ENCODE measurements around the gene NPHP4.

The NPHP4 gene

GRCh38 chr1:5887349-5887970, 104.8 kb downstream of the NPHP4 start:
- DNase-seq: no peak

GRCh38 chr1:5886541-5887348, 105.5 kb downstream of the NPHP4 start:
- DNase-seq: no peak

DNA sequence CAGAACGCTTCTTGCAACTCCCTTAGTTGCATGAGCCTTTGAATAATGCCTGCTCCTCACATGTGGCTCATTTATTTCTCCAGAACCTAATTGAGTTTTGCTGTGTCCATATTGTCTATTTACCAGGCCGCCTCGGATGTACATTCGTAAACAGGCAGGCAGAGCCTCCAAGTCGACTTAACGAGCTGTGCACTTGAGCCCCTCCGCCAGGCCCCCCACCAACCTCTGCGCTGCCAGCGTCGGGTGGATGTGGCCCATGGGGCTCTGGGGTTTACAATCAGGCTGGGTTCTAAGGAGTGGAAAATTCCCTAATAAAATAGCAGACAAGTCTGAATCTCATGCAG, 106.1 kb downstream of the NPHP4 start:
- DNase-seq: no peak

DNA sequence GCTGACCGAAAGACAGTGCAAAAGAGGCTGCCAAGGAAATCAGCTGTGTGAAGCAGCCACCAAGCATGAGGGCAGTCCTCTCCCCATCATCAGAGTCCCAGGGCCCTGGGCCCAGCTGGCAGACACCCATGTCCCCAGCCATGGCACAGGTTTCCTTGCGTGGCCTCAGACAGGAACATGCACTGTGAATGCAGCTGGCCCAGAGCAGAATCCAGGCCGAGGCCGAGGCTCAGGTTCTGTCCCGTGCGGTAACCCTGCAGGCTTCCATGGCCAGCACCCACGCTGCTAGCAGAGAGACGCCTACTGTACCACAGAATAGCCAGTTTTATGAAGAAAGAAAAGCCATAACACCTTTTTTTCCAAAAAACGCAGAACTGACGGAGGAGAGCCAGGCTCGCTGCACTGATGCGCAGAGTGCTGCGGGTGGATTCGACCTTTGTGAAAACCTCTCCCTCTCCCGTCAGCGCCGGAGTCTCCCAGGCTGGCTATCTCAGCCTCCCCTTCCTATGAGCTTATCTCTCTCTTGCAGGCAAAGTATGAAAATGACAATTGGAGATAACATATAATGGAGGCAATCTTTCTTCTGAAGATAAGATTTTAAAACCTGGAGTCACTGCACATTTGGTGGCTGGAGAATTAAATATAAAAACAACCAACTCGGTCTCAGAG, 106.6 kb downstream of the NPHP4 start:
- no peak for DNase-seq

DNA sequence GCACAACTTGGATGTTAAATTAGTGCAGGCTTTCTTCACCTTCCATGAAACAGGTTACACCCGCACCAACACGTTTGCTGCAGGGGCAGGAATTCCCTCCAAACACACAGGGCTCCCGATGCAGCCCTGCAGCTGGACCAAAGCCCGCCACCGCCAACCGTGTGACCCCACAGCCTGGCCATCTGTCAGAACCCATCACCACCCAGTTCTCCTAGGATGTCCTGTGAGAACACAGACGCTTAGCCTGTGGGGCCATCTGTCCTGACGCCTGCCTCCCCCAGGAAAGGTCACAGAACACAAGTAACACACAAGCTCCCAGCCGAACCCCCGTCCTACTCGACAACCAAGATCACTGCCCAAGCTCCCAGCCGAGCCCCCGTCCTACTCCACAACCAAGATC, 108.1 kb downstream of the NPHP4 start:
- no peak for DNase-seq

DNA sequence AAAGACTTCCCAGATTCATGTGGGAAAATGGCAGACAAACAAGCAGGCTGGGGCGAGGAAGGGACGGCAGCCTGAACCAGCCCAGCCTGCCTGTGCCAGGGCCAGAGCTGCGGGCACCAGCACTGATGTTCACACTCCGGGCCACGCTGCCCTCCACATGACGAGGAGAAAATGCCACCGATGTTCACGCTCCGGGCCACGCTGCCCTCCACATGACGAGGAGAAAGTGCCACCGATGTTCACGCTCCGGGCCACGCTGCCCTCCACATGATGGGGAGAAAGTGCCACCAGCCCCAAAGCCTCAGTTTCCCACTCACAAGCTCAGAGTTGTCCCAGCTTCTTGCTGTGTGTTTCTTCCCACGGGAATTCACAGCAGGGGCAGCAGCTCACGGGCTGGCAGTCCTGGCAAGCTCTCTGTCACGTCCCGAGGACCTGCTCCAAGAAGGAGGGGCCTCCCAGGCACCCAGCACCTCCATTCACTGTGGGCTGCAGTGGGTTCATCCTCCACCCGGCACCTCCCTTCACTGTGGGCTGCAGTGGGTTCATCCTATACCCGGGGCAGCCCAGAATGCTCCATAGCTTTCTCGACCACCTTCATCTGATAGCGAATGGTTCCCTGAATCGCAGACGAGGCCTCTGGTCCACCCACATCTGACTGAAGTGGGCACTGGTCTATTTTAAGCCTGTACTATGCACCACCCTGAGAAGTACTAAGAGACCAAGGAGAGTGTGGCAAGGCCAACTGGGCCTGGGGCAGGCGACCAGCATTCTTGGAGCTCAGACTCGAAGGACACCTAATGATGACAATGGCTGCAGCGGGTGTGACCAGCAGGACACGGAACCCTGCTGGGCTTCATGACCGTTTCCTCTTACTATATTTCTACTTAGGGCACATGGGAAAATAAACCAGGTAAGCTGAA, 108.8 kb downstream of the NPHP4 start:
- no peak for DNase-seq

DNA sequence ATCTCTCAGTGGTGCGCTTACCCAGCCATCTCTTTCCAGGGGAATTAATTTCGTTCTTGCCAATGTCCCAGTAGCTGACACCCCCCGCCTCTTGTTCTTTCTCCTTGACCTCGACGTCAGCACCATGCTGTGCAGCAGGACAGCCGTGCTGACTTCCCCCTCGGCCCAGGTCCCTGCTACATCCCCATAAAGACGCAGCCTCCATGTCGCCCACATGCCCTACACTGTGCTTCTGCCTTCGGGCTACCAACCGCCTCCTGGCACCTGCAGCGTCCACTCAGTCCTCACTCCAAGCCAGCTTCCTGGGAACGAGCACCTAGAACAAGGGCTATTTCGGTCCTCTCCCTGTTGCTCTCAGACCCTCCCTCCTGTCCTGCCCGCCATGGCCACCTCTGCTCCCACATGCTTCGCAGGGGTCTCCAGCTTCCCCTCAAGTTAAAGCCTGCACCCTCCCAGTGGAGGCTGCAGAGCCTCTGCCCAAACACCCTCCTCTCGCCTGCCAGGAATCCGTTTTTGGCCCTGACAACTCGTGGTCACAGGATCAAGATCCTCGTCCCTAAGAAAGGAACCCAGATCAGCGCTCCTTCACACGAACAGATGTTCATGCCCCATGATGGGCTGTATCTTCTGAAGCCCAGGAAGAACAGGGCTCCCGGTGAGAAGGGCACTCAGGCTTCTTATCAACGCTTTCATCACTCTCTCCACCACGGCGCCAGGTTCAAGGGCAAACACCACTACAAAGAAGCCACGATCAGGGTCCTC, 109.7 kb downstream of the NPHP4 start:
- DNase-seq: no peak

DNA sequence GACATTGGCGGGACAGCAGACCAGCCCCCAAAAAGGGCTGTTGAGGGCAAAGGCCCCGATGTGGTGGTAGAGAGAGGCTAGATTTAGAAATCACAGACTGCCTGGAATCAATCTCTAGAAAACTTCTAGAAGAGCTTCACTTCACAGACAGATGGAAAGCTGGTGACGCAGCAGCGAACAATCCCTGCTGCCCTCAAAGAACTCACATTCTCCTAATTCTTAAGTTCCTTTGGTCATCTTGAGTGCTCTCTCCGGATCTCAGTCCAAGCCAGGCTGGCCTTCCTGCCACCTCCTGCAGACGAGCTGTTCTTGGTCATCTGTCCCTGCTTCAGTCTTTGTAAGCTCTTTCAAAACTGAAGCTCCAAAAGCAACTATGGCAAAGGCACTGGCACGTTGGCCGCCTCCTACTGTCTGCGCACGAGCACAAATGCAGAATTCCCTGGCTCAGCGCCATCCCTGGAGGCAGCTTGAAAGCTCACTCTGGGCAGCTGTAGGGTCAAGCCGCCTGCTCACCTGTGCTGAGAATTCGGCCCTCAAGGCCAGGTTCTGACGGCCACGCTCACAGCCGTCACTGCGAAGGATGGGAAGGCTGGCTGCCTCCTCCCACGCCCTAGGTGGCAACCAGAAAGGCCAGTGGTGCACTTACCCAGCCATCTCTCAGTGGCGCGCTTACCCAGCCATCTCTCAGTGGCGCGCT, 110.6 kb downstream of the NPHP4 start:
- DNase-seq: no peak

GRCh38 chr1:5880630-5881405, 111.4 kb downstream of the NPHP4 start:
- no peak for DNase-seq

DNA sequence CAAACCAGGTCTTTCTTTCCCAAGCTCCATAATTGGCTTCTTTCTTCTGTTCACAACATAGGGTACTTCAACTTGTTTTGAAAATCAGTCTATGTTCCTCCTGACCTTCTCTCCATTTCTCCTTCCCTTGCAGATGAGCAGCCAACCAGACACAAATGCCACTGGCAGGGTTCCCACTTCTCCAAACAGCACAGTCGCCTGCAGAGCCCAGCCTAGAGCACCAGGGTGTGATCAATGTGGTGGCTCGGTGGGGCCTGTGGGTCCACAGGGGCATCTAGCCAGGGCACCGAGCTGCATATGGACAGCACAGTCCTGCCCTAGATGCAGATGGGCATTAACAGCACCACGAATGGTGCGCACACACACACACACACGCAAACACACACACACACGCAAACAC, 112.8 kb downstream of the NPHP4 start:
- DNase-seq: no peak

DNA sequence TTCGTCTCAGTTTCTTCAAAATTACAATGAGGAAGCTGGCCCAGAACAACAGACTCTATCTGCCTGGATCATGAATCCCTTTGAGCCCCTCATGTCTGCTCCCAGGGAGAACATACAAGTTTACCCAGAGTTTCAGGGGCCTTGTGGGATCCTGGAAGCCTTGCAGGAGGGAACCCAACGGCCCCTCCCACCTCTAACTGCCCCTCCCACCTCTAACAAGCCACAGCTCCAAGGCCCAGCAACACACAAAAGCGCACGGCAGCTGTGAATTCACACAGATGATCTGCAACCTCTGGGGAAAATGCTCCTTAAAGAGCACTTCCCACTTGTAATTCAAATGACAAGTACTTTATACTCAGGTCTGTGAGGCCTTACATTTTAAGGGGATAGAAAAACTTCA, 113.3 kb downstream of the NPHP4 start:
- no peak for DNase-seq

DNA sequence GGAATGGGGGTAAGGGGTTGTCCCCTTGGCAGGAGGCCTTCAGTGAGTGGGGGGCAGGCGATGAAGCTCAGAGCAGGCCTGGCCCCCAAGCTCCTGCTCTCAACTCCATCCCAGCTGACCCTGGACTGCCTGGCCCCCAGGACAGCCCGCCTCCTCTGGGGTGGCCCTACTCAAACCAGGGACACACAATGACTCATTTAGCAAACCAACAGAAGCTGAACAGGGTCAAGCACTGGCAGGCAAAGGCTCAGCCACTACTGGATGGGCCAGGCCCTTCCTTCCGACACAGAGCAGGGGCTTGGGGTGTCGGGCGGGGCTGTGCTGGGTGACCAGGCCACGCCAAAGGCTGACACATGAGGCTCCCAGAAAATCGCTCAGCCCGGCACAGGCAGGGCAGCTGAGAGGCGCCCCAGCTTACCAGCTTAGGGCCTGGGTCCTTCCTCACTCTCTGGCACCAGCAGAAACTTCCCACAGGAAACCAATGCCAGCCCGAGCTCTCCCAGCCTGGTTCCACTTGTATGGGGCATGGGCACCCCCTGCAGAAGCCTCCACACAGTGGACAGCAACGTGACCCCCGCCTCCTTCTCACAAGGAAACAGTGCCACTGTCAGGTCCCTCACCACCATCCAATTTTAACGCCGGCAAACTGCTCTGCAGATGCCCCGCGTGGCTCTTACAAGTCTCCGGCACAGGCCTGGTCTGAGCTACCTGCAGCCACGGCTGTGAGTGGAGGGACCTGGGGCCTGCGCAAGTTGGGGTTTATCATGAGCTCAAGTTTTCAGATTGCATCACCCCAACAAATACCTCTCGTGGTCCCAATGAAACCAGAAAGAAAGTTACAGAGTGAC, 114.3 kb downstream of the NPHP4 start:
- DNase-seq: no peak

- no peak for DNase-seq
Observed at GRCh38 chr1:5877001-5877400, 115.2 kb downstream of the NPHP4 start.

GRCh38 chr1:5876094-5876650, 116.1 kb downstream of the NPHP4 start:
- no peak for DNase-seq

DNA sequence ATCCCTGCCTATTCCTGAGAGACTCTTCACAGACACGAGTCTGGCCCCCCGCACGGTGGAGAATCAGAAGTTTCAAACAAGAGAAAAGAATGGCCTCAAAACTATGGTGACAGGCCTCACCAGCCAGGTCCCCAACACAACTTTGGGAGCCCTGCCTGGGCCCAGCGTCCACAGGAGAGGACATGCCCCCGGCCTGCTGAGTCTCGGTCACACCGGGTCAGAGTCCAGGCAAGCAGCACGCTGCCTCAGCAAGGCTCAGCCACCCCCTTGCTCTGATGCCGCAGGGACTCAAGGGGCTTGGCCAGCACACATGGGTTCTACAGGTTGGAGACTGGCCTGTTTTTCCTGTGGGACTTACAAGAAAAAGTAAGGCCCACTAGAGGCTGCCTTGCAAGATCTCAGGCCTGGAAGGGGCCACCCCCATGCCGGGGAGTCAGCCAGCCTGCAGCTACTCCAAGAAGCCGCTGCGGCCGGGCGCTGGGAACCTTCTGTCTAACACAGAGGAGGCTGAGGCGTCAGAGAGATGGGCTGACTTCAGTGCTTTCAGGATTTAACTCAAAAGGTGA, 116.8 kb downstream of the NPHP4 start:
- no peak for DNase-seq

GRCh38 chr1:5874416-5875110, 117.7 kb downstream of the NPHP4 start:
- no peak for DNase-seq

- DNase-seq: no peak
Observed at GRCh38 chr1:5873556-5873955, 118.7 kb downstream of the NPHP4 start.

- no peak for DNase-seq
Observed at GRCh38 chr1:5872886-5873285, 119.3 kb downstream of the NPHP4 start.

Measured in NCI-H146 (cell line).